Left ventricle myocardium inferior (tissue), 1 donor: ENCODE data around the gene DCAF11. TPM values are rescaled to one million over a fixed set of nuclear protein-coding genes. Genes with fewer than 3 reads are reported as not detected.

Source experiments
- DNase-seq: peaks from one replicate; pipeline ENCODE4 v3.0.0-alpha.2; 2020
- H3K27ac ChIP-seq: fragments of 200-600 bp; replicated peaks from 2 replicates; pipeline ENCODE4 v1.8.0; 2021
- H3K27me3 ChIP-seq: fragments of 200-600 bp; 2 replicates; pipeline ENCODE4 v1.8.0; 2021; ENCODE audit warnings: low read depth
- H3K36me3 ChIP-seq: fragments of 200-600 bp; 2 replicates; pipeline ENCODE4 v1.8.0; 2021
- H3K4me1 ChIP-seq: fragments of 200-600 bp; 2 replicates; pipeline ENCODE4 v1.8.0; 2021
- H3K4me3 ChIP-seq: fragments of 200-600 bp; 2 replicates; pipeline ENCODE4 v1.8.0; 2021; ENCODE audit warnings: mild to moderate bottlenecking, moderate library complexity
- H3K9me3 ChIP-seq: fragments of 200-600 bp; replicated peaks from 2 replicates; pipeline ENCODE4 v1.8.0; 2021
- intact Hi-C: fragments of 100-400 bp; cut with micrococcal nuclease; formaldehyde crosslinking; loops from one replicate; pipeline ENCODE4 v1.11.0; 2022
- total RNA-seq: library from RNA; stranded (reverse); fragmentation: NEBNext Ultra II Directional; extraction: Animal tissue kit (Norgen Biotek cat#: 25700); gene quantifications from one replicate; pipeline ENCODE4 v1.2.1, GENCODE V29; 2021
- TF ChIP-seq, protein P1 (sequence below): fragments of 200-600 bp; IDR thresholded peaks from 2 replicates; pipeline ENCODE4 v1.8.0; 2021; ENCODE audit warnings: antibody characterized with exemption, mild to moderate bottlenecking, borderline replicate concordance
- donor health status: DM: no; HTN: yes; CAD: no; lungs with severe emphysema.

The DCAF11 gene
- total RNA-seq, 1 donor from 2014 or later, result 74.7 TPM

DNA sequence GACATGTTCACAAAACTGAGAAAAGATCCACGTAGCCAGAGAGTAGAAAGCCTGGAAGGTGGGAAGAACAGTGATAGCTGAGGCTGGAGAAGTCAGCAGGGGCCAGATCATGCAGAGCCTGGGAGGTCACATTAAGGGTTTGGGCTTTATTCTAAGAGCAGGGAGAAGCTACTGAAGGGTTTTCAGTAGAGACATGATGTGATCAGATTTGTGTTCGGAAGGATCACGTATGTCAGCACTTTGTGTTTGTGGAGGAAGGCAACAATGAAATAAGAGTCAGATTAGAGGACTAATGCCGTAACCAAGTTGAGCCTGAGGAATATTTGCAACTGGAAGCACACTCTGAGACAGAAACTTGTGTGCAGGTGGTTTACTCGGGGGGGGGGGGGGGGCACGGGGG is 24.7 kb upstream of the DCAF11 start:
- Histone ChIP-seq H3K4me3 (no peak overlapping the region), H3K27ac (no peak overlapping the region), H3K36me3 (no peaks in the 10 kb centered on the region), H3K27me3 (no peaks in the 10 kb centered on the region), H3K4me1 (peaks cover 16% of the 10 kb centered on the region), H3K9me3 (no peaks in the 10 kb centered on the region)
- no peak for DNase-seq
- TF ChIP-seq, protein P1, sequence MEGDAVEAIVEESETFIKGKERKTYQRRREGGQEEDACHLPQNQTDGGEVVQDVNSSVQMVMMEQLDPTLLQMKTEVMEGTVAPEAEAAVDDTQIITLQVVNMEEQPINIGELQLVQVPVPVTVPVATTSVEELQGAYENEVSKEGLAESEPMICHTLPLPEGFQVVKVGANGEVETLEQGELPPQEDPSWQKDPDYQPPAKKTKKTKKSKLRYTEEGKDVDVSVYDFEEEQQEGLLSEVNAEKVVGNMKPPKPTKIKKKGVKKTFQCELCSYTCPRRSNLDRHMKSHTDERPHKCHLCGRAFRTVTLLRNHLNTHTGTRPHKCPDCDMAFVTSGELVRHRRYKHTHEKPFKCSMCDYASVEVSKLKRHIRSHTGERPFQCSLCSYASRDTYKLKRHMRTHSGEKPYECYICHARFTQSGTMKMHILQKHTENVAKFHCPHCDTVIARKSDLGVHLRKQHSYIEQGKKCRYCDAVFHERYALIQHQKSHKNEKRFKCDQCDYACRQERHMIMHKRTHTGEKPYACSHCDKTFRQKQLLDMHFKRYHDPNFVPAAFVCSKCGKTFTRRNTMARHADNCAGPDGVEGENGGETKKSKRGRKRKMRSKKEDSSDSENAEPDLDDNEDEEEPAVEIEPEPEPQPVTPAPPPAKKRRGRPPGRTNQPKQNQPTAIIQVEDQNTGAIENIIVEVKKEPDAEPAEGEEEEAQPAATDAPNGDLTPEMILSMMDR, result no peak
- intact Hi-C loops, result no loop called here

DNA sequence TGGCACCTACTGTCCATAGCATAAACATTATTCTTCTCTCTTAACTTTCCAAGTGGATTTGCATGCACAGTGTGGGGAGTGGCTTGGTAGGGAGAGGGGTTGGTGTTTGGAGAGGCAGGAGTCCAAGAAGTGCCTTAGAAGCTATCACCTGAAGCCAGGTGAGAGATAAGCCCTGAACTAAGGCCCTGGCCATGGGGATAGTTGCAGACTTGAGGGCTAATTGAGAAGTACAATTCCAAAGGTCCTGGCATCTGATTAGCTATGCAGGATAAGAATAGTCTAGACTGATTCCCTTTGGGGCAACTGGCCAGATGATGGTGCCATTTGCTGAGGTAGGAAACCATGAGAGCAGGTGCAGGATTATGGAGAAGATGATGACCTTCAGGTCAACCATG is 22.5 kb upstream of the DCAF11 start:
- TF ChIP-seq, protein P1, result no peak
- peaks cover 26% of the 10 kb centered on the region for H3K4me1 ChIP-seq
- H3K36me3 ChIP-seq, result no peaks in the 10 kb centered on the region
- intact Hi-C loops, result no loop called here
- H3K27ac ChIP-seq, result no peak overlapping the region
- no peaks in the 10 kb centered on the region for H3K9me3 ChIP-seq
- no peak for DNase-seq
- H3K27me3 ChIP-seq, result no peaks in the 10 kb centered on the region
- H3K4me3 ChIP-seq, result no peak overlapping the region

DNA sequence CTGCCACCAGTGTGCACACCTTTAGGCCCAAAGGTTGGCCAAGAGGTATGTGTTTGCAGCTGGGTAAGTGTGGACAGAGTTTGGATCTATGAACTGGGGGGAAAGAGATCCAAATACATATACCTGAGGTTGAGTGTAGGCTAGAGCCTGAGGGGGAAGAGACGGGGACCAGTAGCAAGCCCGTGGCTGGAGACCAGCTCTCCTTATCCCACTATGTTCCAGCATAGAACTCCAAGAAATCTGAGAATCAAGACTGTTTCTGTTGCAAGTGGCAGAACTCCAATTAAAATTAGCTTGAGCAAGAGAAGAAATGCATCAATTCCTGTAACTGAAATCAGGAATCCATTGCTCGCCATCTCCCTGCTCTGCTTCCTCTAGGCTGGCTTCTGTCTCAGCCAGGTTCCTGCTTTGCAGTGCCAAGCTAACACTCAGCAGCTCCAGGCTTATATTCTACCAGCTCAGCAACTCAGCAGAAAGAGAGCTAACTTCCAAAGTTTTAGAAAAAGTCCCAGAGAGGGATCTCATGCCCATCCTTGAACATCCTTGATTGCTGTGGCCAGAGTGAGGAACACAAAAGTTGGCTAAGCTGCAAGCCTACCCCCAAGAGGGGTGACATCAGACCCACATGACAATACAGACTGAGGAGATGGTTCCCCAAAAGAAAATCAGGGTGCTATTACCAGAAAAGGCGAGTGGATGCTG is 21.9 kb upstream of the DCAF11 start:
- no peaks in the 10 kb centered on the region for H3K9me3 ChIP-seq
- intact Hi-C loops, result no loop called here
- no peak overlapping the region for H3K4me3 ChIP-seq
- DNase-seq, result no peak
- H3K4me1 ChIP-seq, result peaks cover 26% of the 10 kb centered on the region
- no peaks in the 10 kb centered on the region for H3K36me3 ChIP-seq
- TF ChIP-seq, protein P1, result no peak
- no peaks in the 10 kb centered on the region for H3K27me3 ChIP-seq
- H3K27ac ChIP-seq, result peak overlapping the region; percentile 94

GRCh38 chr14:24093207-24093900 is 21.2 kb upstream of the DCAF11 start:
- H3K27ac ChIP-seq, result peak overlapping the region; percentile 94
- H3K27me3 ChIP-seq, result no peaks in the 10 kb centered on the region
- intact Hi-C loops, result no loop called here
- H3K9me3 ChIP-seq, result no peaks in the 10 kb centered on the region
- peak overlapping the region; percentile 95 for H3K4me3 ChIP-seq
- peaks cover 26% of the 10 kb centered on the region for H3K4me1 ChIP-seq
- no peak for DNase-seq
- peaks cover 3% of the 10 kb centered on the region for H3K36me3 ChIP-seq
- TF ChIP-seq, protein P1, result no peak

- DNase-seq, result peak; percentile 90
- Histone ChIP-seq H3K27ac (peak within 1 kb of the TSS; percentile 94), H3K9me3 (no peaks in the 10 kb centered on the region), H3K4me3 (peak within 1 kb of the TSS; percentile 95), H3K36me3 (peaks cover 3% of the 10 kb centered on the region), H3K4me1 (peaks cover 26% of the 10 kb centered on the region), H3K27me3 (no peaks in the 10 kb centered on the region)
- intact Hi-C loops, result no loop called here
- TF ChIP-seq, protein P1, result peak; percentile 23
These were observed 20.4 kb upstream of the DCAF11 start, which contains the start of gene PCK2 for GRCh38 chr14:24093901-24094840. TSS of gene PCK2 (plus strand) at chr14:24094311. CDS start at chr14:24094406, 95 bp downstream.
